NCI-H1105 treated with DMSO at 0.1 percent for 48 hours (cell line): ENCODE measurements around the gene PARP8.
A peak's percentile ranks its signal among the peaks of the same experiment; 100 is the strongest.
"Not testable (repeated sequence)": the region's sequence is repeated elsewhere in the genome, so short reads cannot be mapped to it uniquely, and the experiment has no call there.

Experiments
- DNase-seq: peaks from one replicate; lab custom pipeline; 2025; lab: John Stamatoyannopoulos, UW

Gene PARP8, protein sequence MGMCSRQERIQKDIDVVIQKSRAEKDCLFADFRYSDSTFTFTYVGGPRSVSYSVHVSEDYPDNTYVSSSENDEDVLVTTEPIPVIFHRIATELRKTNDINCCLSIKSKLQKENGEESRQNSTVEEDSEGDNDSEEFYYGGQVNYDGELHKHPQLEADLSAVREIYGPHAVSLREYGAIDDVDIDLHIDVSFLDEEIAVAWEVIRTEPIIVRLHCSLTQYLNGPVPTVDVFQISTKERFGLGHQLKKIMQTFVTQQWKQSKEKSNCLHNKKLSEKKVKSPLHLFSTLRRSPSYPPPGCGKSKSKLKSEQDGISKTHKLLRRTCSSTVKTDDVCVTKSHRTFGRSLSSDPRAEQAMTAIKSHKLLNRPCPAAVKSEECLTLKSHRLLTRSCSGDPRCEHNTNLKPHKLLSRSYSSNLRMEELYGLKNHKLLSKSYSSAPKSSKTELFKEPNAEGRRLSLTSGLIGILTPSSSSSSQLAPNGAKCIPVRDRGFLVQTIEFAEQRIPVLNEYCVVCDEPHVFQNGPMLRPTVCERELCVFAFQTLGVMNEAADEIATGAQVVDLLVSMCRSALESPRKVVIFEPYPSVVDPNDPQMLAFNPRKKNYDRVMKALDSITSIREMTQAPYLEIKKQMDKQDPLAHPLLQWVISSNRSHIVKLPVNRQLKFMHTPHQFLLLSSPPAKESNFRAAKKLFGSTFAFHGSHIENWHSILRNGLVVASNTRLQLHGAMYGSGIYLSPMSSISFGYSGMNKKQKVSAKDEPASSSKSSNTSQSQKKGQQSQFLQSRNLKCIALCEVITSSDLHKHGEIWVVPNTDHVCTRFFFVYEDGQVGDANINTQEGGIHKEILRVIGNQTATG

DNA sequence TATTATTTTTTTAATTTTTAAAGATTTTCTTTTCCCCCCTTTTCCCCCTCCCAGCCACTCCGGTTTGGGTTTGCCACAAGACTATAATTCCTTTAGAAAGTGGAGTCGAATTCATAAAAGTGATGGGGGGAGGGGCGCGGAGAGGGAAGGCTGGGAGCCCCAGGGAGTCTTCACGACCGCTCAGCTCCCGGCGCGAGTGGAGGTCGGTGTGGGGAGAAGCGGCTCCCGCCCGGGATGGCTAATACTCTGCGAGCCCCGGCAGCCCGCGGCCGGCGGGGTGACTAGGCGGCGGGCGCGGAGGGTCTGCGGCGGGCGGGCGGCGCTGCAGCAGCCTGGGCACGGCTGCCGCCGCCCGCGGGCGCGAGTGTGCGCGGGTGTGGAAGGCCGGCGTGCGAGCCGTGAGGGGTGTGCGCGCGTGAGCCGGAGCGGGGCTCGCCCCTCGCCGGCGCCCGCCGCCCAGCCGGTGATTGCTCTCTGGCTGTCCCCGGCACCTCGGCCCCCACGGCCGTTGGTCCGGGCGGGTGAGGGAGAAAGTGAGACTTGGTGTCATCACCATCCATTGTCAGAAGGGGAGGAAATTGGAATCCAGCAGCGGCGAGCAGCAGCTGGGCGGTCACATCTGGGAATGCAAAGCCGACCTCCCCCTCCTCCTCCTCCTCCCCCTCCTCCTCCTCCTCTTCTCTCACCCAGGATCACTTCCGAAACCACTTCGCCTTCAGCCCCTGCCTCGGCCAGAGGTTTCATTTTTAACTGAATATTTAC is at the start of gene PARP8:
Gene PARP8 (plus strand): TSS at position 377 of the 762 bp plus-strand sequence. CDS start 459 bp downstream, outside the sequence.
- DNase-seq, result peak; percentile 29

DNA sequence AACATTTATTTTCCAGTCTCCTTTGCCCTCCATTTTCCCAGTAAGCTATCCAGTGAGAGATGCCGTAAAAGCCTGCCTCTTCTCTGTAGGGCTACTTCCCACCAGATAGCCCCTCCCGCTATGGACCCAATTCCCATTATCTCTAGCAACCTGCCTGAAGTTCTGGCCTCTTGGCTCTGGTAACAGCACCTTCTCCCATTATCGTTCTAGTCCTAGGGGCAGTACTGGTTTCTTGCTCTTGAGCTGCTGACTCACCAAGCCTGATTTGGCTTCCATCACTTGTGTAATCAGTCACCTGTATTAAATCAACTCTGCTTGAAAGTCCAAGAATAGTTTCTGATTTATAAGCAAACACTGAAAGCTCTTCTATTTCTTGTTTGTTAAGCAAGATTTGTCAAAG is 42.8 kb upstream of the PARP8 start:
- DNase-seq, result no peak

DNA sequence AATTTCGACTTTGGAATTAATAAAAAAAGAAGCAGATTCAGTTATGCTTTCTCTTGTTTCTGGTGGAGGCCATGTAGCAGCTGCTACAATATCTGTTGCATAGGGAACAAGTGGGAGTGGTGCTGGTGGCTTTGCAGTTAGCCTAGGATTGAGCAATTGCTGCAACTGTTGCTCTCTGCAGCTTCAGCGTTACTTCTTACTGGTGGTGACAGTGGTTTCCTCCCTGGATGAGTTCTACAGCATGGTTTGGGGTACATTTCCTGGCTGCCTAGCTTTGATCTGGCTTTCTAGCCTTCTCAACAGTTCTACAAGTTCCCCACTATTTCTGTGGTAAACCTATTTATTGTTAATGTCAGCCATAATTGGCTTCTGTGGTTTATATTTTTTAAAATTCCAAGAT is 31.6 kb upstream of the PARP8 start:
- not testable (repeated sequence) for DNase-seq

DNA sequence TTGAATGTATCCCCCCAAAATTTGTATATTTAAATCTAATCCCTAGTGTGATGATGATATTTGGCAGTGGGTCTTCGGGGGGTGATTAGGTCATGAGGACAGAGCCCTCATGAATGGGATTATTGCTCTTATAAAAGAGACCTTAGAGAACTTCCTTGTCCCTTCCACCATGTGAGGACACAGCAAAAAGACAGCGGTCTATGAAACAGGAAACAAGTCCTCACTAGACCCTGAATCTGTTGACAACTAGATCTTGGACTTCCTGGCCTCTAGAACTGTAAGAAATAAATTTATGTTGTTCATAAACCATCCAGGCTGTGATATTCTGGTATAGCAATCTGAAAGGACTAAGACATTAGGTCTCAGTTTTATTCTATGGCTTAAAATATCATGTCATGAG is 28.9 kb upstream of the PARP8 start:
- not testable (repeated sequence) for DNase-seq

DNA sequence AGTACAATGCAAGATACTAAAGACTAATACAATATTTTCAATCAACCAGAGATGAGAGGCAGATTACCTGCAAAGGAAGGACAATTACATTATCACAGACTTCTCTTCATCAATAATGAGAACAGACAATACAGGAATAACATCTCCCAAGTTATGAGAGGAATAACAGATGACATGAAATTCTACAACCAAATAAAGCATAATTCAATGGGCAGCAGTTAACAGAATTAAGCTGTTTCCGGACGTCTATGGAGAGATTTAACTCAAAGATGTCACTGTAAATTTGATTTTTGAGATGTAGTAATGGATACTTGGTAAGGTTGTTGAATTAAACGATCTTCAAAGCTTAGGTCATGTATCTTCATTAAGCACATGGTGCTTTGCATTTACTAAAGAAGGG is 19.8 kb upstream of the PARP8 start:
- DNase-seq, result no peak

DNA sequence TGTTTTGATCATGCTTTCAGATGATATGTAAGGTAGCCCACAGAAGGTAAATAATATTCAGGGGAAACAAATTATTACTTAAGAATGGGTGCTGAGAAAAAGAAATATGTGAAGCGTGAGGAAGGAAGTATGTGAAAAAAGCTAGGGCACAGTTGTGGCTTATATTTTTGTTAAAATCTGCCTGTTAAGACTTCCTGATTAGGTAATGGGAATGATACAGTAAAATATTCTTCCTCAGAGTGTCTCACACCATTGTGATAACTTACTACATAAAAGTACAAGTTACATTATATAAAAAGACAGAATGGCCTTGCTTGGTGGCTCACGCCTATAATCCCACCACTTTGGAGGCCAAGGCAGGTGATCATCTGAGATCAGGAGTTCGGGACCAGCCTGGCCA is 18.7 kb upstream of the PARP8 start:
- DNase-seq, result no peak

DNA sequence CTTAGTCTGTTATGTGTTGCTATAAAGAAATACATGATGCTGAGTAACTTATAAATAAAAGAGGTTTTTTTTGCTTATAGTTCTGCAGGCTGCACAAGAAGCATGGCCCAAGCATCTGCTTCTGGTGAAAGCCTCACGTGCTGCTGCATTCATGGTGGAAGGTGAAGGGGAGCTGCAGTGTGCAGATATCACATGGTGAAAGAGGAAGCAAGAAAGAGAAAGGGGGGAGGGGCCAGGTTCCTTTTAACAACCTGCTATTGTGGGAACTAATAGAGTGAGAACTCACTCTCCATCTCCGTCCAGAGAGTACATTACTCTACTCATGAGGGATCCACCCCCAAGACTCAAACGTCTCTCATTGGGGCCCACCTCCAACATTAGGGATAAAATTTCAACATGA is 12.5 kb upstream of the PARP8 start:
- no peak for DNase-seq

DNA sequence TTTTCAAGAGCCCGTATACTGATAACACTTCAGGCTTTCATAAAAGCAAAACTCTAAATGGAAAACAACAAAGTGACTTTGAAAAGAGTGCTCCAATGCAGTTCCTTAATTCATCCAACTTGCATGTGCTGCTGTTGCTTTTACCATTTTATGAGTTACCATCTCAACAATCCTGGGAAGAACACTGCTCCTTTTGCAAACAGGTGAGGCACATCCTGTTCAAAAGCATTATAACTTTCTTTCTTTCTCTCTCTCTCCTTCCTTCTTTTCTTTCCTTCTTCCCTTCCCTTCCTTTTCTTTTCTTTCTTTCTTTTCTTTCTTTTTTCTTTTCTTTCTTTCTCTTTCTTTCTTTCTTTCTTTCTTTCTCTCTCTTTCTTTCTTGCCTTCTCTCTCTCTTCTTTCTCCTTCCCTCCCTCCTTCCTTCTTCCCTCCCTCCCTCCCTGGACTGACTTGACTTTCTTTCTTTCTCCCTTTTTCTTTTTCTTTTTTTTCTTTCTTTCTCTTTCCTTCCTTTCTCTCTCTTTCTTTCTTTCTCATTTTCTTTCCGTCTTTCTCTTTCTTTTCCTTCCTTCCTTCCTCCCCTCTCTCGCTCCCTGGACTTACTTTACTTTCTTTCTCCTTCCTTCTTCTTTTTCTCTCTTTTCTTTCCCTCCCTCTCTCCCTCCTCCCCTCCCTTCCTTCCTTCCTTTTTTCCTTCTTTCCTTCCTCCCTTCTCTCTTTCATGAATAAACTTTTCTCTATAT is 11.2 kb upstream of the PARP8 start:
- no peak for DNase-seq

DNA sequence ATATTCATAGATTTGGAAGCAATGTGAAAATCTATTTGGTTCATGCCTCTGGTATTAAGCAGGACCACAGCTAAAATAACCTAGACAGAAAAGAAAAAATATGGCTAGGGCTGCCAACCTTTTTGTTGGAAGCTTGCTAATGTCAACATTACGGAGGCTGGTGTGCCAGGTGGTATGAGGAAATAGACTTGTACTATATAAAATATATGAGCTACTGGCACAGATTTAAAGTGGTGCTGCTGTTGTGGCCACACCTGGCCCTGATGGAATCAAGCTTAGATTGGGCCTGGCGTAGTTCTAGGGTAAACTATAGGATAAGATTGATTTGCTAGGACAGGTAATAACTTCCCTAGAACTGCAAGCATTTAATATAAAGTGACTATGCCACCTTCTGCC is 10.6 kb upstream of the PARP8 start:
- peak; percentile 51 for DNase-seq

DNA sequence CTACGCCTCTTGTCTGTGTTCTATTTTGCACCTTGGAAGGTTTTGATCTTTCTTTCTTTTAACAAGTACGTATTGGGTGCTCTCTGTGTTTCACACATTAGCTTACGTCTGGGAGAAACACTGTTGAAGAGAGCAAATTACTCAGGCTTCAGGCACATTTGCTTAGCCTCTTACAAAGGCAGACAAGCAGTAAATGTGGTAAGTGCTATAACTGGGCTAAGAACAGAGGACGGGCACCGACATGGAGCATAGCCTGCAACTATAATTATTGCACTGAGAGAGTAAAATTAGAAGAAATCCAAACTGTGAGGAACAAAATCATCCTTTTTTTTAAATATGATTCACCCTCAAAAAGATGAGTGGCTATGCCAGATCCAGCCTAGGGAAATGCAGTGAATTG is 9.4 kb upstream of the PARP8 start:
- no peak for DNase-seq

DNA sequence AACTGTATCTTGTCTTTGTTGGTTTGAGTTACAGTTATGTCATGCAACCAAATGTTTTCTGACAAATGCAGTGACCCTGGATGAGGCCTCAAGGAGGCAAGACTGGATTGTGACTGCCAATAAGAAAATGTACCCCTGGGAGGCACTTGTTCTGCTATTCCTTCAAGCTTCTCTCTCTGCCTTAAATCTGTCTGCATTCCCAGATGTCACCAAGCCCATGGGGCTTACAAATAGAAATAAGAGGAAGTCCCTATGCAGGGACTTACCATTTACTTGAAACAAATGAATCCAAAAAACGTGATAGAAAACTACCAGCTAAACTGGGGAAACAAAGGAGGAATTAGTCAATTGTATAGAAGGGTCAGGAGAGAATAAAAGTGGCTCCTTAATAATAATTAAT is 8.2 kb upstream of the PARP8 start:
- DNase-seq, result no peak

DNA sequence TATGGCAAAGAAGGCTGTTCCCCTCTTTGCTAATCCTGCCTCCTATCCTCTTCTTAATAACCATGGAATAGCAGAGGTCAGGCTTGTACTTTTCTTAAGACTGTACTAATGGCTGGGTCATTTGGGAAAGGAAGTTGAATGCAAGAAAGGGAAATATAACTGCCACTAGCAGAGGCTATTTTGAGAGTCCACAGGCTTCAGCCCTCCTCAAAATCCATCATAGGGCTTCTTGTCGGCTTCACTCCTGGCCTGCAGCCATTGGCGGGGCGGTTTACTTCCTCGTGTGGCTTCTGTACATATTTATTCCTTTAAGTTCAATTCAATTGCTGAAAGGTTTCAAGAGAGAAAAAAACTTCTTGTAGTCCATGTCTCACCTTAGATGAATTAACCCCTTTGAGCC is 2.8 kb upstream of the PARP8 start:
- no peak for DNase-seq

DNA sequence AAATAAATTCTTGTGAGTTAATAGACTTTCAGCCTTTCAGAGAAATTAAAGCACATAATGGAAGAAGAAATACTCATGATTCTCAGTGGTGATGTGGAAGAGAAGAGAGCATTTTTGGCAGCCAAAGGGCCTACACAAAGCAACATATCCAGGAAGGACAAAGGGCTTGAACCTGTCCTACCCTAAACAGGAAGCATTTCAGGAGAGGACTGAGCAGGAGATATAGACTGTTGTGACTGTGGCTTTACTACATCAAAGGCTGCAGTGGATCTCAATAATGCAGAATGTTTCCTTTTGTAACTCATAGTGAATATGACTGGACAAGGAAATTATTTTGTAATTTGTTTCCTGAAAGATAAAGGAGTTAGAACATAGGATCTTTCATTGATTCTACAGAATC is 1.3 kb upstream of the PARP8 start:
- DNase-seq, result no peak

DNA sequence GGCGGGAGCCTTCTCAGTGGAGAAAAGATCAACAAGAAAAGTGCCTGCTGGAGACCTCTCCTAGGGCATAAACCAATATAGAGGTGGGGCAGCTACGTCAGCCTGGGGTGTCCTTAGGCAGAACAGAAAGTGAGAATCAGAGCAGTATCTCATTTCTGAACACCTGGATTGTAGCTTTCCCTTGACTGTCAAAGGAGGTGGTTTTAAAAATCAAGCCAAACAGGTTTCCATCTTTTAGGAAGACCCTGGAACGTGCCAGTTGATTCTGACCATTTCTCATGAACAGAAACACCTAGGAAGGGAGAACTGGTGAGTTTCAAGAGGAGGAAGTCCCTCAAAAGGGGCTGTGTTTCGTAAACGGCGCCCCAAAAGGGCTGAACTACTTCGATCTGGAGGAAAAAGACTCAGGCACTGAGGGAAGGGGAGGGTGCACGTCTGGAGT is 655 bp upstream of the PARP8 start:
- DNase-seq, result not testable (repeated sequence)

DNA sequence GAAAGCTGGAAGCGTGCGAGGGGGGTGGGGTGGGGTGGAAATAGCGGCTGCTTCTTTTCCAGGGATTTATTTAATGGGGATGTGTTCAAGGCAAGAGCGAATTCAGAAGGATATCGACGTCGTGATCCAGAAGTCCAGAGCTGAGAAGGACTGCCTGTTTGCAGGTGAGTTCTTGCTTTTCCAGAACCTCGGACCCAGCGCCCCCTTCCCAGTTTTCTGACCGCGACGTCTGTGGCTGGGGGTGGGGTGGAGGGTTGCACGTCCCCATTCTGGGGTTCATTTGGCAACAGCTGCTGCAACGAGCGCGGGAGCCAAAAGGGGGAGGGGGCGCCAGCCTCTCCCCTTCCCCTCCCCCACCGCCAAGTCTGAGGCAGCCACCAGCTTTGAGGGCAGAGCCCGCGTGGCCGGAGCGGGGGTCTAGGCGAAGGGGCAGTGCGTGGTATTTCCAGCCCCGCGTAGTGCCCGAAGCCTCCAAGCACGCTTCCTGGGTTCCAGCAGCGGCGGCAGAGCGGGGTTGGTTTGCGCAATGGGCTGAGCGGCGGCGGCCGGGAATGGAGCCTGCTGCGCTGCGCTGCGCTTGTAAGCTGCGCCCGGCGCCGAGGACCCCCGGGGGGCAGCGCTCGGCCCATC is 701 bp downstream of the PARP8 start:
- DNase-seq, result no peak

DNA sequence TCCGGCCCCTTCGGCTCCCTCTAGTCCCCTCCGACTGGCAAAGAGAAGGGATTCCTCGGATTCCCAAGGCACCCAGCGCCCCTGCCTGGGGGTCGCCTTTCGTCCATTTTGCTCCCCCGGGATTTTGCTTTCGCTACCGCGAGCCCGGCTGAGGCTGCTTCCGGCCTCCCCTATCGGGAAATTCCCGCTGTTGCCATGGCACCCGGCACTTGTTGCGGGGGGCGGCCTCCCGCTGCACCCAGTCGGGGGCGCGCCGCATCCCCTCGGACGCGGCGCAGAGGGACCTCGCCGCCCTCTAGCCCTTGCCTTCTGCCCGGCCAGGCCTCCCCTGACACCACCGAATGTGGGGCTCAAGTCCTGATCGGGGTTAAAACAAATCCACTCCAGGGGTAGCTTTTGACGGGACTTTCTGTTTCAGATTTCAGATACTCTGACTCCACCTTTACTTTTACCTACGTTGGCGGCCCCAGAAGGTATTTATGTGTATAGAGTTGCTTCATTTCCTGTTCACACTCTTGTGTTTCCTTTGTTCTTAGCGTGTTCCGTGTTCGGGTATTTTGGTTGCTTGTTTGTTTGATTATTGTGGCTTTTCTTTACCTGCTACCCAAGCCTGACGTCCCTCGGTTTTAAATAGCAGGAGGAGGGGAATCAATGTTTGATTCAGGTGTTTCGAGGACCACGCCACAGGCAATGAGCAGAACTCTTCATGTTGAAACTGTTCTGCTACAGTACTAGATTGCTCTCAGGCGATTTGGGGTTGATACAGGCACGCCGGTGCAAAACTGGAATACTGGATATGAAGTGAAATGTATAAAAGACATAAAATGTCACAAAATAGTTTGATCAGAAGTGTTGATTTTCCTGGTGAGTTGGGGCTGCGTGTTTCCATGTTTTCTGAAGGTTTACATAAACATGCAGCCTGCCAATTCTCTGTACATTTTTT is 1.5 kb downstream of the PARP8 start:
- DNase-seq, result peak; percentile 64

DNA sequence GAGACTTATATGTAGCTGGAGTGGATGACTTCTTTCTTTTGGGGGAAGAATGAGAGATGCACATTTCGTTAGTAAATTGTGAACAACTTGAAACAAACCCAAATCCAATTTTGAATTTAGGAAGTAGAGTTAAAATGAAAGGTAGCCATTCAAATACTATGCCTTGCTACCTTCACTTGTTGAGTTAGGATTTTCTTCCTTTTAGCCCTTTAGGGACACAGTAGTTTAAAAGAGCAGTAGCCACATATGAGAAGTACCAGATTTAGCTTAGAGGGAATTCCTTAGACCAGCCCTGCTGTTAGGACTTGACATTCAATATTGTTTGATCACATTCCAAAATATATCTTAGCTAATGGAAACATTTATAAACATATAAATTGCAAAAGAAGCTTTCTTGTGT is 2.2 kb downstream of the PARP8 start:
- not testable (repeated sequence) for DNase-seq

DNA sequence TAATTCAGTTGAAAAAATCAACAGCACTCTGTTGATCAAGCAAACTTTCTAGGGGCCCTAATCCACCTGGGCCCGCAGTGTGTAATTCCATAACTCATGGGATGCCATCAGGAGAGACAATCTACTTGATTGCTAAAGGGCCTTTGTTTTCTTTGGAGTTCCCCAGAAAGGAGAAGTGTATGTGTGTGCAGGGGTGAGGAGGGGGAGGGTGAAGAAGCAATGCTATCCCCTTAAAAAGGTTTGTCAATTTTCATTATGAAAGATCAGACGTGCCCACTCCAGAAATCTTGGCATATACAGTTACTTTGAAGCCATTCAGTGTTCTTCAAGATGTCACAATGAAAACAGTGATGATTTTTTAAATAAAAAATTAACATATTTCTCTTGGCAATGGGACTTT is 6.2 kb downstream of the PARP8 start:
- DNase-seq, result no peak

DNA sequence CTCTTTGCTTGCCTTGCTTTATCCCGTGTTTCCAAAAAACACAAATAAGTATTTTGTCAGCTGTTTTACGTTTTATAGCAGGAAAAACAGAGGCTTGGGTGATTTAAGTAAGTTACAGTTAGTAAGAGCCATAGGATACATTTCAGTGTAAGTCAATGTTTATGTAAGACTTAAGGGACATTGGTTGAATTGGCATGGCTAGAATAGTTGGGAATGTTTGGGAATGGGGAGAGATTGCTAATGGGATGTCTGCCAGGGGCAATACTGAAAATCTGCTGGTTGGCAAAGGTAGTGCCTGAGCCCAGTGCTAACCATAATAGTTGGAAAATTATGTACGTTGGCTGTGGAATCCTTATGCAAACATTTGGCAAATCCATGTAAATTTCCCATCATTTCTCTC is 7.0 kb downstream of the PARP8 start:
- DNase-seq, result not testable (repeated sequence)

DNA sequence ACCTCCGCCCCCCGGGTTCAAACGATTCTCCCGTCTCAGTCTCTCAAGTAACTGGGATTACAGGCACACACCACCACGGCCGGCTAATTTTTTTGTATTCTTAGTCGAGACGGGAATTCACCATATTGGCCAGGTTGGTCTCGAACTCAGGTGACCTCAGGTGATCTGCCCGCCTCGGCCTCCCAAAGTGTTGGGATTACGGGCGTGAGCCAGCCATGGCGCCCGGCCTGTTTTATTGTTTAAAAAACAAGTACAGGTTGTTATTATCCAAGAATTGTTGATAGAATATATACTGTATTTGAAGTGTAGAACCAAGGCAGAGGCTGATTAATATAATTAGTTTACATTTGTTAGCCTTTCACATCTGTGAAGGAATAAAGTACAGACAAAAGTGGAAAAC is 8.9 kb downstream of the PARP8 start:
- no peak for DNase-seq
